ENCODE measurements around the gene RPL28.

RPL28 gene

GRCh38 chr19:55370305-55370988 is 15.3 kb upstream of the RPL28 start, which contains the start of gene IL11:
Gene IL11, minus strand, starts transcription at chr19:55370463. Its CDS starts 153 bp downstream, at chr19:55370310.
- no peak within 1 kb of the TSS for H3K4me3 ChIP-seq (ENCODE audit: low read length)
- DNase-seq (ENCODE audit: low read depth, low spot score), result no peak

GRCh38 chr19:55372316-55373081 is 13.2 kb upstream of the RPL28 start:
- DNase-seq (ENCODE audit: low read depth, low spot score), result no peak
- no peak overlapping the region for H3K4me3 ChIP-seq (ENCODE audit: low read length)

GRCh38 chr19:55373306-55373992 is 12.3 kb upstream of the RPL28 start:
- no peak overlapping the region for H3K4me3 ChIP-seq (ENCODE audit: low read length)
- DNase-seq (ENCODE audit: low read depth, low spot score), result no peak

- H3K4me3 ChIP-seq (ENCODE audit: low read length), result no peak overlapping the region
- no peak for DNase-seq (ENCODE audit: low read depth, low spot score)
Observed at GRCh38 chr19:55373993-55374757, 11.6 kb upstream of the RPL28 start.

DNA sequence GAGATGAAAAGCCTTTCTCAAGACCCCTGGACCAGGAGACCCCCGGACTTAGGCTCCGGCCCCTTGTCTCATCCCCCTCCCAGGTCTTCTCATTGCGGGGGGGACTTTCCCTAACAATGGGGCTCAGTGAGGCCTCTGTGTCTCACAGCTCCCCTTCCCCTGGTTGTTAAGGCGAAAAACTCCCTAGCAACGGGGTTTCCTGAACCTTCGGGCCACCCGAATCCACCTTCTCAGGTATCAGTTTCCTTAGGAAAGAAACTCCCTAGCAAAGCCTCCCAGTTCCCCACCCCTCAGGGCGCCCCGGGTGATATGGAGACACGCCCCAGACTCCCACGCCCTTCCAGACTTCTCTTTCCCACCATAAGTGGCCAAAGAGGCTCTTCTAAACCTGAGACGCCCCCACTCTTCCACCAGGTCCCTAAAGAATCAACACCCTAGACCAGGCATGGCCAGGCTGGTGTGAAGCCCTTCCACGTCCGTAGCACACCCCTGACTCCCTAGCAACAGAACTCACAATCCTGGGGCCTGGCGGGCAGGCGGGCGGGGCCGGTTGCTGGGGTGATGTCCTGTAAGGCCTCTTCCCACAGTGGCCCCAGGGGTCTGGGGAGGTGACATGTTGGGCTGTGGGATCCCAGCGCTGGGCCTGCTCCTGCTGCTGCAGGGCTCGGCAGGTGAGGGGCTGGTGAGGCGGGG is 9.3 kb upstream of the RPL28 start, which contains the start of gene TMEM190:
Gene TMEM190 (plus strand): TSS at position 586 of the 693 bp plus-strand sequence. CDS start 28 bp downstream, at position 614.
- DNase-seq (ENCODE audit: low read depth, low spot score), result no peak
- H3K4me3 ChIP-seq (ENCODE audit: low read length), result no peak within 1 kb of the TSS

DNA sequence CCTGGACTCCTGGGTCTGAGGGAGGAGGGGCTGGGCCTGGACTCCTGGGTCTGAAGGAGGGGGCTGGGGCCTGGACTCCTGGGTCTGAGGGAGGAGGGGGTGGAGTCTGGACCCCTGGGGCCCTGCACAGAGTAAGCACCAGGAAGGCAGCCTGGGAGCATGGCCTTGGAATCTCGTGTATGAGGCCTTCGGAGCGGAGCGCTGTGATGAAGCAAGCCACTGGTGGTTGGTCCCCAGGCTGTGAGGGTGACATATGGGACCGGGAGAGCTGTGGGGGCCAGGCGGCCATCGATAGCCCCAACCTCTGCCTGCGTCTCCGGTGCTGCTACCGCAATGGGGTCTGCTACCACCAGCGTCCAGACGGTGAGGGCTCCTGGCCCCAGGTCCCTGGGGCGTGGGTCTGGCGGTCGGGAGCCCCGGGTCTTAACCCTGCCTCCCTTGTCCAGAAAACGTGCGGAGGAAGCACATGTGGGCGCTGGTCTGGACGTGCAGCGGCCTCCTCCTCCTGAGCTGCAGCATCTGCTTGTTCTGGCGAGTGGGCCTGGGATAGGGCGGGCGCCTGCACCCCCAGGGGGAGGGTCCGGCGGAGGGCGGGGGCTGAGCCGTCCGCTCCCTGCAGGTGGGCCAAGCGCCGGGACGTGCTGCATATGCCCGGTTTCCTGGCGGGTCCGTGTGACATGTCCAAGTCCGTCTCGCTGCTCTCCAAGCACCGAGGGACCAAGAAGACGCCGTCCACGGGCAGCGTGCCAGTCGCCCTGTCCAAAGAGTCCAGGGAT is 8.2 kb upstream of the RPL28 start:
- H3K4me3 ChIP-seq (ENCODE audit: low read length), result no peak overlapping the region
- DNase-seq (ENCODE audit: low read depth, low spot score), result no peak

DNA sequence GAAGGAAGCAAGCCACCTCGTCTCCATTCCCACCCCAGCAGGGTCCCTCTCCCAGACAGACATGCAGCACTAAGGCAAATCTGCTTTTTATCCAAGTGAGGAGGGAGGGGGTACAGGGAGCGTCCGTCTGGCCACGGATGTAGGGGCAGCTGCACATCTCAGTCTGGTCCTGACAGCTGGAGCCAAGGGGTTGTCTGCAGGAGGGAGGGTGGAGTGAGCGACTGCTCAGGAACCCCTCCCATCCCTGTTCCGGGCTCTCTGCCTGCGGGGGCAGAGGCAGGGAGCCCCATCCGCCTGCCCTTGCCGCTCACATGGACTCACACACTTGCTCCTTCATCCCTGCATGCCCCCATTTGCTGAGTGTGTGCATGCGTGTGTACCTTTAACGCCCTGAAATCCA is 6.6 kb upstream of the RPL28 start:
- H3K4me3 ChIP-seq (ENCODE audit: low read length), result no peak overlapping the region
- DNase-seq (ENCODE audit: low read depth, low spot score), result no peak

GRCh38 chr19:55382013-55382412 is 3.7 kb upstream of the RPL28 start:
- DNase-seq (ENCODE audit: low read depth, low spot score), result no peak

GRCh38 chr19:55382522-55383054 is 3.1 kb upstream of the RPL28 start:
- no peak overlapping the region; the same call in 1 of the 2 replicates for H3K4me3 ChIP-seq (ENCODE audit: low read length)
- no peak for DNase-seq (ENCODE audit: low read depth, low spot score)

More at GRCh38 chr19:55382013-55382412, 3.7 kb upstream of the RPL28 start:
- H3K4me3 ChIP-seq (ENCODE audit: low read length), result no peak overlapping the region

DNA sequence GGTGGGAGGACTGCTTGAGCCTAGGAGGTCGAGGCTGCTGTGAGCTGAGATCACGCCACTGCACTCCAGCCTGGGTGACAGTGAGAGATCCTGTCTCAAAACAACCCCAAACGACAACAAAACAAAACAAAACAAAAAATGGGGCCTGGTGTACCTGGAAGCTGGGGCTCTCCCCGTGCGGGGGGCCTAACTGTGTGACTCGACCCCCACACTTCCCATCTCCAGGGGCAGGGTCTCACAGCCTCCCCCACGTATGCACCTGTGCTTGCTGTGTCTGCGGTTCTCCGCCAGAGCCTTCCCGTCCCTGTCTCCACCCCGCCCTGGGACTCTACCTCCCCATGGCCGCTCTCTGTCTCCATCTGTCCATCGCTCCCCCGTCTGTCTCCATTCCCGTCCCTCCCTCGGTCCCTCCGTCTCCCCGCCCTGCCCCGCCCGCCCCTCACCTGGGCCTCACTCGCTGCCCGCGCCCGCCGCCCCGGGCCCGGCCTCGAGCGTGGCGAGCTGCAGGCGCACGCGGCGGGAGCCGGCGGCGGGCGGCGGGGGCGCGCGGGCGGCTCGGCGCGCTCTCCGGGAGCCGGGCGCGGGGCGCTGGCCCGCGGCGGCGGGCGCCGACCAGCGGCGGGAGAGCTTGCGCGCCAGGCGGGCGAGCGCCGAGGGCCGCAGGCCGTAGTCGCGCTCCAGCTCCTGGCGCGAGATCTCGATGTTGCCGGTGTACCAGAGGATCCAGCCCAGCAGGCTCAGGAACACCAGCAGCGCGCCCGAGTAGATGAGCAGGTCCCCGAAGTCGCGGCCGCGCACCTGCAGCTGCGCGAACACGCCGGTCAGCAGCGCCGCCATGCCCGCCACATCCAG is 2.2 kb upstream of the RPL28 start:
- no peak for DNase-seq (ENCODE audit: low read depth, low spot score)
- H3K4me3 ChIP-seq (ENCODE audit: low read length), result peak overlapping the region; percentile 99

DNA sequence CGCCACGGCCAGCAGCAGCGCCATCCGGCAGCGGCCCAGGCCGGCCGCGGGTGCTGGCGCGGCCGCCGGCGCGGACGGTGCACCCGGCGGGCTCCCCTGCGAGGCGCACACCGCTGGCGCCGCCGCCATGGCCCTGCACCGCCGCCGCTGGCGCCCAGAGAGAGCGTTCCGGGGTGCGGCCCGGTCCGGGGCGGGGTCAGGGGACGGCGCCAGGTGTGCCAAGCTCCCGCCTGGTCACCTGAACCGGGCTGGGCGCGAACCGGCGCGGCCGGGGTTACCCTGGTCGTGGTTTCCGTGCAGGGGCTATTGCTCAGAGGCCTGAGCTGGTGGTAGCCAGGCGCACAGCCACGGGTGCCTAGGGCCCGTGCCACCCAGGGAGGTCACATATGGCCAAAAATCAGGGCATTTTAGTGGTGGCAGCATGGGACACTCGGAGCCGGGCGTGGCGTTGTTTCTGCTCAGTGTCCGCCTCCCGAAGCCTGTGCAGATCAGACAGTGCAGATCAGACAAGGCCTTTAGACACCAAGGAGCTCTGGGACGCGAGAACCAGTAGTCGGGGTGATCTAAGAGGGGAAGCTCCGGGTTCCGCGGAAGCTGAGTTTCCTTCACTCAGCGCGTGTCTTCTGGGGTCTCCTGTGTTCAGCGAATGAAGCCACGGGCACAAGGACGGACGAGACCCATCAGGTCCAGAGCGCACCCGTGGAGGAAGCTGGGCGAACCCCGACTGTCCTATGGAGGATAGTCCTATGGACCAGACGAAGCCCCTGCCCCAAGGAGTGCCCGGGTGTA is 1.4 kb upstream of the RPL28 start, which contains the start of gene TMEM238:
Gene TMEM238 (minus strand): TSS at position 162 of the 789 bp plus-strand sequence. CDS start 33 bp downstream, at position 129.
- DNase-seq (ENCODE audit: low read depth, low spot score), result peak; percentile 35
- peak within 1 kb of the TSS; percentile 99 for H3K4me3 ChIP-seq (ENCODE audit: low read length)

DNA sequence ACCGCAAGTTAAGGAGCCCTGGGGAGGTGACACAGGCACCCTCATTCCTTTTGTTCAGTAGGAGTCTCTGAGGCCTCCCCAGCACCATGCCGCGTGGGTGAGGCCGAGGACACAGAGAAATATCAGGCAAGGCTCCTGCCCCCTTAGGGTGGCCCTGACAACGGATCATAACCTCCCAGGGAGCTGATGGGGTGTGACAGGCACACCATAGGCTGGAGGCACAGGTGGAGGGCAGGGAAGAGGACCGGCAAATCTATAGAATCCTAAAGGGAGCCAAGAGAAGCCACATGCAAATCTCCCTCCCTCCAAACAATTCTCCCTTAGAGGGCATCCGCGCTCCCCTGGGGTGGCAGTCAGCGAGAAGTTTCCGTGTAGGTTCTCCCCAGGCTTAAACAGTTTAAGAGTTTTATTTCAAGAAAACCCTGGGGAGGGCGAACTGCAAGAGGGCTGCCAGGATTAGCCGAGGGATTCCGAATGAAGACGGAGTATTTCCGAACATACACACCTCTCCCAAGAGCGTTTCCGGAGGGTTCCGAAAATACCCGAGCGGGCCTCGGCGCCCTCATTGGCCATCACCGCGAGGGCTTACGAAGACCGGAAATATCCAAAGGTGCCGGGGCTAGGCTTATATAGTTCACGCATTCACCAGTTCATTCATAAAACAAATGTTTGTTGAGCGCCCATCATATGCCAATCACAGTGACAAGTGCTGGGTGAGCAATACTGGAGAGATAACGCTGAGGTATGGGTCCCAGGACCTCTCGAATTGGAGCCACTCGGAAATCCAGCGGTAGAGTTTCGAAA is 610 bp upstream of the RPL28 start:
- DNase-seq (ENCODE audit: low read depth, low spot score), result peak; percentile 97
- H3K4me3 ChIP-seq (ENCODE audit: low read length), result peak overlapping the region; percentile 99

DNA sequence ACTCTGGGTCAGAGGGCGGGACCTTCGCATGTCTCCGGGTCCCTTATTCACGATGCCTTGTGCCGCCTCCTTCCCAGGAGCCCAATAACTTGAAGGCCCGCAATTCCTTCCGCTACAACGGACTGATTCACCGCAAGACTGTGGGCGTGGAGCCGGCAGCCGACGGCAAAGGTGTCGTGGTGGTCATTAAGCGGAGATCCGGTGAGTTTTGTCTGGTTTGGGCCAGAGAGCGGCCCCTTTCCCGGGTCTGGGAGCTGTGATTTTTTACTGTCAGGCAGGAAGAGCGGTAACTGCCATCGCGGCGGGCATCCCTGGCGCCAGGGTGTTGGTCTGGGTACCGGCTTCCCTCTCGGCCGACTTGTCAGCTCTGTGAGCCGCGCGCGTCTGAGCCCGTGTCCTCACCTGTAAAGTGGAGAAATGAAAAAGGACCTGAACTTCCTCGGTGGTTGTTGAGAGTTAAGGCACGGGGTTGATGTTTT is 800 bp downstream of the RPL28 start:
- H3K4me3 ChIP-seq (ENCODE audit: low read length), result peak overlapping the region; percentile 99
- no peak for DNase-seq (ENCODE audit: low read depth, low spot score)

- peak overlapping the region; percentile 99; the same call in 1 of the 2 replicates for H3K4me3 ChIP-seq (ENCODE audit: low read length)
- DNase-seq (ENCODE audit: low read depth, low spot score), result no peak
Observed at GRCh38 chr19:55387736-55388497, 2.2 kb downstream of the RPL28 start.
